NCI-H526 treated with DMSO at 0.1 percent for 48 hours (cell line): Measurements from ENCODE around the gene IGF2BP3.

ENCODE experiments used
- DNase-seq: peaks from one replicate; lab custom pipeline; 2025; lab: John Stamatoyannopoulos, UW

IGF2BP3 gene

GRCh38 chr7:23295401-23295697 is 174.9 kb downstream of the IGF2BP3 start:
- DNase-seq, result no peak

- no peak for DNase-seq
Observed at GRCh38 chr7:23294549-23295400, 175.5 kb downstream of the IGF2BP3 start.

GRCh38 chr7:23293500-23294073 is 176.7 kb downstream of the IGF2BP3 start:
- no peak for DNase-seq

GRCh38 chr7:23292623-23293022 is 177.7 kb downstream of the IGF2BP3 start:
- no peak for DNase-seq

GRCh38 chr7:23291957-23292560 is 178.2 kb downstream of the IGF2BP3 start:
- DNase-seq, result no peak

- no peak for DNase-seq
Observed at GRCh38 chr7:23290993-23291392, 179.3 kb downstream of the IGF2BP3 start.

DNA sequence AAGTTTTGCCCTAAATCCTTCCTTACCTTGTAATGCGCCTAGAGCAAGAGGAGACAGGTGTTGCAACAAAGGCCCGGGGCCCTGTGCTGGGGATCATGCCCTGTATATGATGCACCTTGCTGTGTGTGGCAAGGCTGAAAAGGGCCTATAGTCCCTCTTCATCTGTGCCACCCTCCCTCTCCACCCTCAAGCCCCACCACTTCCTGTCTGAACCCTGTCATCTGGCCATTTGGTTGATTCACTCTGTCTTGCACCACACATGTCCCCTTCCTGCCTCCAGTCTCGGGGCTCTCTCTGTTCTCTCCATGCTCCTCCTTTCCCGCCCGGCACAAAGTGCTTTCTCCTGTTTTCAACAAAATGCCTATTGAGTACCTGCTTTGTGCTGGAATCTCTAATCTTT is 182.7 kb downstream of the IGF2BP3 start:
- no peak for DNase-seq

DNA sequence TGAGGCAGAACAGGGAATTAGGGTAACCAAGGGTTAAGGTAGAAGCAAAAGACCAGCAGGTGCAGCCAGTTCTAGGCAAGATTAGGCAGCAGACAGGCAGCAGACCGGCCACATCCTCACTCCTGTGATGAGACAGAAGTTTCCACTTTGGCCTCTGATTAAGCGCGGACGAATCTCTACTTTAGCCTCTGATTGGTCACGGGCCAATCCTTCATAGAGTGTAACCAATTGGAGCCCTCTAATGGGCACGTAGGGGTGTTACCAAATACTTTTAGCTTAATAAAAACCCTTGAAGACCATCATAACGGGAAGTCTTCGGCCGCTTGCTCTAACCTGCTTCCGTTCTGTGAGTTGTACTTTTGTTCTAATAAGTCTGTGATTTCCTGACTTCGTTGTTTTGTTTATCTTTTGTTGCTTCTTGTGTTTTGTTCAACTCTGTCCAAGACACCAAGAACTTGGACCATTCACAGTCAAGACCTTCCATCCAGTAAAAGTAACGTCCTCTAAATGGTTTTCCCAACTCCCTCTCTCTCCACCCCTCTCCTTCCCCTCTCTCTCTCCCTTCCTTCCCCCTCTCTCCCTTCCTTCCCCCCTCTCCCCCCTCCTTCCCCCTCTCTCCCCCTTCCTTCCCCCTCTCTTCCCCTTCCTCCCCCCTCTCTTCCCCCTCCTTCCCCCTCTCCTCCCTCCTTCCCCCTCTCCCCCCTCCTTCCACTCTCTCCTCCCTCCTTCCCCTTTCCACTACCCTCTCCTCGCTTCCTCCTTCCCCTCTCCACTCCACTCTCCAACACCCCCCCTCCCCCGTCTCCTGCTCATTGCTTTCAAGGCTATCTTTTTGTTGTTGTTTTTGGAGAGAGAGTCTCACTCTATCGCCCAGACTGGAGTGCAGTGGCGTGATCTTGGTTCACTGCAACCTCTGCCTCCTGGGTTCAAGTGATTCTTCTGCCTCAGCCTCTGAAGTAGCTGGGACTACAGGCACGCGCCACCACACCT is 184.3 kb downstream of the IGF2BP3 start:
- DNase-seq, result no peak

DNA sequence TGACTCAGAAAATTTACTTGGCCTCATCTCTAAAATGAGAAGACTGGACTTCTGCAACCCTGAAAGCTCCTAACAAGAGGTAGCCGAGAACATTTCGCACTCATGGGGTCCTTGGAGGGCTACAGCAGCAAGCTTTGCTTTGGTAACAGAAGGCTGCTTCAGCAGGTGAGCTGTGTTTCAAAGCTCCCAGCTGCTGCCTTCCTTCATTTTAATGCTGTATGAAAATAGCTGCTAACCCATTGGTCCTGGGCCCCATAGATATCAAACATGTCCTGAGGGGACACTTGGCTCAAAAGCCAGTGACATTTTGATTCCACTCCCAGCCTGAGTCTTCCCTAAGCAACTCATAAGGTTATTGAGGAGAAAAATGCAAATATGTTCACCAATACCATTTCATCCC is 185.4 kb downstream of the IGF2BP3 start:
- DNase-seq, result no peak

GRCh38 chr7:23283086-23283485 is 187.2 kb downstream of the IGF2BP3 start:
- no peak for DNase-seq

DNA sequence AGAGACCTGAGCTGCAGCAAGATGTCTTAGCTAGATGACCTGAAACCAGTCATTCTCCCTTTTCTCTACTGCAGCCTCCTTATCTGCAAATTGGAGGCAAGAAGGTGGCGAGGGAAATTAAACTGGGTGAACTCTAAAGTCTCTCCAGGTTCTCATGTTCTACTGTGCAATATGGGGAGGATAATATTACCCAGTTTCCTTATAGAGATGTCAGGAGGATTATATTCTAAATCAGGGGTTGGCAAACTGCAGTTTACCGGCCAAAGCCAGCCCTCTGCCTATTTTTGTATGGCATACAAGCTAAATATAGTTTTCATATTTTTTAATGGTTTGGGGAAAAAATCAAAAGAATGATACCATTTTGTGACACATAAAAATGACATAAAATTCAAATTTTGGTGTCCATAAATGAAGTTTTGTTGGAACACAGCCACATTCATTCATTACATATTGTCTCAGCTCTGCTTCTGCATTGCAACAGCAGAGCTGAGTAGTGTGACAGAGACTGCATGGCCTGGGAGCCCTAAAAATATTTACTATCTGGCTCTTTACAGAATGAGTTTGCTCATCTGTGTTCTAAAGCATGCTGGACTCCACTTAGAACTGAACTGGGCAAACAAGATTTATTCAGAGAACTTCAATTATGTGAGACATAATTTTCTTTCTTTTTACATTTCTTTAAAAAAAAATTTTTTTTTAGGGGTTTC is 190.3 kb downstream of the IGF2BP3 start:
- DNase-seq, result no peak

- peak; percentile 44 for DNase-seq
Observed at GRCh38 chr7:23277359-23277989, 192.8 kb downstream of the IGF2BP3 start.

GRCh38 chr7:23276947-23277346 is 193.3 kb downstream of the IGF2BP3 start:
- no peak for DNase-seq

GRCh38 chr7:23276376-23276775 is 193.9 kb downstream of the IGF2BP3 start:
- no peak for DNase-seq

- no peak for DNase-seq
Observed at GRCh38 chr7:23275912-23276311, 194.4 kb downstream of the IGF2BP3 start.

- DNase-seq, result peak; percentile 85
Observed at GRCh38 chr7:23273141-23273599, 197.1 kb downstream of the IGF2BP3 start.

DNA sequence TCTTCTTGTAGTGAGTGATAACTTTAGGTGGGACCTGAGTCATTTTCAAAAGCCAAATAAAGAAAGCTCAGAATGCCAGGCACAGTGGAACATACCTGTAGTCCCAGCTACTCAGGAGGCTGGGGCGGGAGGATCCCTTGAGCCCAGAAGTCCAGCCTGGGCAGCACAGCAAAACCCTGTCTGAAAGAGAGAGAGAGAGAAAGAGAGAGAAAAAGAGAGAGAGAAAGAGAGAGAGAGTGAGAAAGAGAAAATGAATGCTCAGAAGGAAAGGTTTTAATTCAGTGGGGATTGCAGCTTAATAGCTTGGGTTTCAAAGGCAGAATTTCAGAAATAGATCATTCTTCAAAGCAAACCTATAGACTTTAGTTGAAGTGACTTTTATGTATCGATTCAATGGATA is 198.0 kb downstream of the IGF2BP3 start:
- DNase-seq, result no peak

DNA sequence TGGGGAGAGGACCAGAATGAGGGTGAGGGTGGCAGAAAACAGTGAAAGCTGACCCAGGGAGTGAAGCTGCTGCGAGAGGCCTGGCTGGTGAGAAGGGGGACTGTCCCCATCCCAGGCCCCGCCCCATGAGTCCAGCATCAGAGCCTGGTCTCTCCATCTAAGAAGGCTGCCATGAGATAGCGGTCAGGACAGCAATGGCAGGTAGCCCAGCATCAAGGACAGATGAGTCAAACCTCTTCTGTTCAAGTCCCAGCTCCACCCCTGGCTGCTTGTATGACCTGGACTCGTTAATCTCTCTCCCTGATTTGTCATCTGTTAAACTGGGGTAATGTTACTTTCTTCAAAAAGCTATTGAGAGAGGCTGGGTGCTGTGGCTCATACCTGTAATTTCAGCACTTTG is 201.5 kb downstream of the IGF2BP3 start:
- DNase-seq, result no peak

DNA sequence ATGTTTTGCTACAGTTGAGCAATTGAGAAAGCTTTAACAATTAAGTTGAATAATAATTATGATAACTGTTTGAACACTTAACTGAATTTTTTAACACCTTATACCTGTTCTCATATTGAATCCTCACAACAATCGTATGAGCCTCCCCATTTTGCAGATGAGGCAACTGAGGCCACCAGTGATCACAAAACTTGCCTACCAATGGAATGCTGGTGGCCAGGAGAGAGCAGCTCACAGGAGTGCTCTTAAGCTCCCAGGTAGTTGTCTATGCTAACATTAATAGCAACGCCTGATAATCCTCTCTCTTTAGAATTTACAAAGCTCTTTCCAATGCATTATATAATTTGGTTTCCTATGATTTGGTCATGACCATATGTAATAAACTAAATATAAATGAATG is 202.1 kb downstream of the IGF2BP3 start:
- no peak for DNase-seq

DNA sequence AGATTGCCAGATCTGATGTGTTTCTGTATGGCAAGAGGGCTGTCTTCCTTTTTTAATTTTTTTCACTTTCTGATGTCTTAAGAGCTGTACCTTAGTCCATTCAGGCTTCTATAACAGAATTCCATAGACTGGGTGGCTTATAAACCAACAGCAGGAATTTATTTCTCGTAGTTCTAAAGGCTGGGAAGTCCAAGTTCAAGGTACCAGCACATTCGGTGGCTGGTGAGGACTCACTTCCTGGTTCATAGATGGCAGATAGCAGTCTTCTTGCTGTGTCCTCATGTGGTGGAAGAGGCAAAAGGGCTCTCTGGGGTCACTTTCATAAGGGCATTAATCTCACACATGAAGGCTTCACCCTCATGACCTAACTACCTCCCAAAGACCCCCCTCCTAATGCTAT is 202.9 kb downstream of the IGF2BP3 start:
- no peak for DNase-seq

DNA sequence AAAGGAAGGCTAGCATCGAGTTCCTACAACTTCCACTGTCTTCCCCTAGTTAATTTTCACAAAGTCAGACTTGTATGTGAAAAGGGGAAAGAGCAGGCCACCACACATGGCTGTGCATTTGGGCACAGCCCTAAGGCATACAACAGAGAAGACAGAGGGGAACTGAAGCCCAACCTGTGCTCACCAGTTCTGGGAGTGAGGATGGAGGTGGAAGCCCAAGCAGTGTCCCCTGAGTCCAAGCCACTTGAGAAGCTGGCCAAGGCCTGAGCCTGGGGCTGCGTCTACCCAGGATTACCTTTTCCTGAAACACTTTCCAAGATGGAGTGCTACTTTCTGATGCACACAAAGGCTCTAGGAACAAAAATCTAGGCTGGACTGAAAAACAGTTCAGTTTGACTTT is 203.4 kb downstream of the IGF2BP3 start:
- DNase-seq, result no peak
